Measurements from ENCODE around the gene ERBB3. TPM values are rescaled to one million over a fixed set of nuclear protein-coding genes. Genes with fewer than 3 reads are reported as not detected.
A peak's percentile ranks its signal among the peaks of the same experiment; 100 is the strongest.
"Not testable (repeated sequence)": the region's sequence is repeated elsewhere in the genome, so short reads cannot be mapped to it uniquely, and the experiment has no call there.

Gene ERBB3
- total RNA-seq, 1 experiment from 2014 or later = 40.6 TPM

DNA sequence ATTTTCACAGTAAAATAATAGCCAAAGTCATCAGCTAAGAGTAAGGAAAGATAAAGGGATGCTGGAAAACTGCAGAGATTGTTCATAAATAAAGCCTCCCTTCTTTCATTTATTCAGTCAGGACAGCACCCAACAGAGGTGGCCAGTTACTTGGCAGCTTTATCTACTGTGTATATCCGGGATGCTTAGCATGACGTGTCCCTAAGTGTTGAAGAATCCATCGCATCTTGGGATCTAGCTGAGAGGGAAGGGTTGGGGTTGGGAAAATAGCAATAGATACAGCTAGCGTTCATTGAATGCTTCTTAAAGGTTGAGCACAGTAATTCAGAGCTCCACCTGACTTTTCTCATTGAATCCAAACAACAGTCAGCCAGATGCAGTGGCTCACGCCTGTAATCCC is 5.6 kb upstream of the ERBB3 start:
- Histone ChIP-seq H3K36me3 (ENCODE audit: low read depth, low read length) (no peaks in the 10 kb centered on the region), H3K4me3 (ENCODE audit: low read length) (no peak overlapping the region), H3F3A (ENCODE audit: low read length, unreplicated experiment) (no peaks in the 10 kb centered on the region), H3K9ac (ENCODE audit: low read length) (no peak overlapping the region), H3K79me2 (ENCODE audit: low read length) (no peaks in the 10 kb centered on the region), H3K4me1 (ENCODE audit: insufficient read depth, low read length) (peaks cover 5% of the 10 kb centered on the region; the same call in 1 of the 2 replicates), H3K27me3 (ENCODE audit: low read length) (no peaks in the 10 kb centered on the region), H2AFZ (ENCODE audit: low read length) (no peak overlapping the region), H3K27ac (ENCODE audit: low read length) (no peak overlapping the region), H3K9me3 (ENCODE audit: low read length) (no peaks in the 10 kb centered on the region), H3K4me2 (ENCODE audit: low read length) (no peak overlapping the region), H3K9me2 (replicated peaks; ENCODE audit: low read length) (no peaks in the 10 kb centered on the region), H4K20me1 (ENCODE audit: low read length) (no peaks in the 10 kb centered on the region)
- TF ChIP-seq EZH2 (IDR thresholded peaks at IDR 0.05; ENCODE audit: low read length, unreplicated experiment) (no peak), EZH2phosphoT487 (IDR thresholded peaks at IDR 0.05; ENCODE audit: borderline replicate concordance, low read length) (no peak)
- TF ChIP-seq, protein P1, sequence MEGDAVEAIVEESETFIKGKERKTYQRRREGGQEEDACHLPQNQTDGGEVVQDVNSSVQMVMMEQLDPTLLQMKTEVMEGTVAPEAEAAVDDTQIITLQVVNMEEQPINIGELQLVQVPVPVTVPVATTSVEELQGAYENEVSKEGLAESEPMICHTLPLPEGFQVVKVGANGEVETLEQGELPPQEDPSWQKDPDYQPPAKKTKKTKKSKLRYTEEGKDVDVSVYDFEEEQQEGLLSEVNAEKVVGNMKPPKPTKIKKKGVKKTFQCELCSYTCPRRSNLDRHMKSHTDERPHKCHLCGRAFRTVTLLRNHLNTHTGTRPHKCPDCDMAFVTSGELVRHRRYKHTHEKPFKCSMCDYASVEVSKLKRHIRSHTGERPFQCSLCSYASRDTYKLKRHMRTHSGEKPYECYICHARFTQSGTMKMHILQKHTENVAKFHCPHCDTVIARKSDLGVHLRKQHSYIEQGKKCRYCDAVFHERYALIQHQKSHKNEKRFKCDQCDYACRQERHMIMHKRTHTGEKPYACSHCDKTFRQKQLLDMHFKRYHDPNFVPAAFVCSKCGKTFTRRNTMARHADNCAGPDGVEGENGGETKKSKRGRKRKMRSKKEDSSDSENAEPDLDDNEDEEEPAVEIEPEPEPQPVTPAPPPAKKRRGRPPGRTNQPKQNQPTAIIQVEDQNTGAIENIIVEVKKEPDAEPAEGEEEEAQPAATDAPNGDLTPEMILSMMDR (conservative IDR thresholded peaks at IDR 0.05; ENCODE audit: low read depth, low read length) = no peak
- DNase-seq (no peak), ATAC-seq (no peak)
- BruUV-seq (replicated peaks) = no TSS peak
- intact Hi-C loops (cut with micrococcal nuclease) = no loop called here
- CTCF ChIA-PET = no interaction called here
- POLR2A ChIA-PET (ENCODE audit: unreplicated experiment) = interaction anchor here (0.6 kb wide), 1 partner anchor 100 kb away, joined by 3 read pairs; no protein-coding TSS in a partner anchor

- intact Hi-C loops (cut with micrococcal nuclease) = loop anchor here (5.0 kb wide), 1 partner anchor 39 kb away; the partner anchor contains the start of genes RPL41 and ZC3H10
- H3K4me2 ChIP-seq (ENCODE audit: low read length); H3K27me3 ChIP-seq (ENCODE audit: low read length); H3K9me2 ChIP-seq (replicated peaks; ENCODE audit: low read length); BruUV-seq (replicated peaks); H3F3A ChIP-seq (ENCODE audit: low read length, unreplicated experiment); H3K4me3 ChIP-seq (ENCODE audit: low read length); H3K9me3 ChIP-seq (ENCODE audit: low read length); H2AFZ ChIP-seq (ENCODE audit: low read length); ATAC-seq; H3K36me3 ChIP-seq (ENCODE audit: low read depth, low read length); H3K9ac ChIP-seq (ENCODE audit: low read length); DNase-seq; POLR2A ChIA-PET (ENCODE audit: unreplicated experiment); CTCF ChIA-PET; H4K20me1 ChIP-seq (ENCODE audit: low read length); H3K27ac ChIP-seq (ENCODE audit: low read length): not testable (repeated sequence)
- H3K79me2 ChIP-seq (ENCODE audit: low read length) = peaks cover 27% of the 10 kb centered on the region
- peaks cover 19% of the 10 kb centered on the region for H3K4me1 ChIP-seq (ENCODE audit: insufficient read depth, low read length)
These were observed 2.0 kb upstream of the ERBB3 start for GRCh38 chr12:56077966-56078365.

DNA sequence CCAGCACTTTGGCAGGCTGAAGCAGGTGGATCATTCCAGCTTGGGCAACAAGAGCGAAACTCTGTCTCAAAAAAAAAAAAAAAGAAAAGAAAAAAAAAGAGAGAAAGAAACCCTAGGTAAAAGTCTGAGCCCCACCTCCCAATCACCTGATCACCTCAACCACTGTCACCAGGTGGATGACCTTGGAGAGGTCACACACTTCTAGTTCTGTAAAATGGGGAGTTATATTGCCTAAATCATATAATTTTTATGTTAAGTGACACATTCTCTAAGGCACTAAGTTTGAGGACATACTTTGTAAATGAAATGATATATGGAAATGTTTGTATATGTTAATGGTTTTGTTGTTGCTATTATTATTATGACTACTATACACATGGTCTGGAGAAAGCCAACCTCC is 1.5 kb upstream of the ERBB3 start:
- no peak for ATAC-seq
- Histone ChIP-seq H3K4me3 (ENCODE audit: low read length) (peak overlapping the region; percentile 86), H3K79me2 (ENCODE audit: low read length) (peaks cover 27% of the 10 kb centered on the region), H3K9me2 (replicated peaks; ENCODE audit: low read length) (no peaks in the 10 kb centered on the region), H3K9me3 (ENCODE audit: low read length) (no peaks in the 10 kb centered on the region), H3K36me3 (ENCODE audit: low read depth, low read length) (no peaks in the 10 kb centered on the region), H3K27ac (ENCODE audit: low read length) (no peak overlapping the region), H3F3A (ENCODE audit: low read length, unreplicated experiment) (no peaks in the 10 kb centered on the region), H3K9ac (ENCODE audit: low read length) (no peak overlapping the region), H4K20me1 (ENCODE audit: low read length) (no peaks in the 10 kb centered on the region), H3K27me3 (ENCODE audit: low read length) (no peaks in the 10 kb centered on the region), H2AFZ (ENCODE audit: low read length) (peak overlapping the region; percentile 93), H3K4me1 (ENCODE audit: insufficient read depth, low read length) (peaks cover 19% of the 10 kb centered on the region), H3K4me2 (ENCODE audit: low read length) (peak overlapping the region; percentile 93)
- intact Hi-C loops (cut with micrococcal nuclease) = loop anchor here (5.0 kb wide), 1 partner anchor 39 kb away; the partner anchor contains the start of genes RPL41 and ZC3H10
- POLR2A ChIA-PET (ENCODE audit: unreplicated experiment) = no interaction called here
- TF ChIP-seq, protein P1 (conservative IDR thresholded peaks at IDR 0.05; ENCODE audit: low read depth, low read length) = no peak
- no peak for TF ChIP-seq EZH2 (IDR thresholded peaks at IDR 0.05; ENCODE audit: low read length, unreplicated experiment)
- TF ChIP-seq EZH2phosphoT487 (IDR thresholded peaks at IDR 0.05; ENCODE audit: borderline replicate concordance, low read length) = no peak
- CTCF ChIA-PET = no interaction called here
- DNase-seq = no peak
- BruUV-seq (replicated peaks) = no TSS peak

Measured in PC-3 (cell line).